NCI-H460 (cell line): ENCODE measurements around the gene SSR1. TPM values are rescaled to one million over a fixed set of nuclear protein-coding genes. Genes with fewer than 3 reads are reported as not detected.

Experiments
- DNase-seq: peaks from one replicate; pipeline ENCODE4 v3.0.0-alpha.2; 2016; ENCODE audit warnings: low read depth; ENCODE audit errors: extremely low read depth
- total RNA-seq: library from RNA; depleted of rRNA; stranded (reverse); fragments of >200 nt; shearing (Covaris generic); gene quantifications from 2 replicates; pipeline ENCODE4 v1.2.3, GENCODE V29; 2014; rRNA removed

The SSR1 gene
- total RNA-seq, 1 experiment from 2014 or later = 141 TPM

GRCh38 chr6:7218406-7218988, 94.5 kb downstream of the SSR1 start:
- no peak for DNase-seq

Other genes starting within 250 kb of the SSR1 start
- gene RREB1, start 205.2 kb downstream of the SSR1 start, total RNA-seq = 8.7 TPM in 2 replicates
- not detected in 2 replicates for gene CAGE1, start 76.5 kb upstream of the SSR1 start, total RNA-seq
- gene RIOK1, start 76.6 kb upstream of the SSR1 start, total RNA-seq = 26.2 and 29.6 TPM in 2 replicates
- 0.07 and 0.12 TPM in 2 replicates for gene DSP, start 228.5 kb upstream of the SSR1 start, total RNA-seq